Ishikawa (cell line): ENCODE results near the gene CRMP1.

ENCODE experiments used
- CEBPB ChIP-seq: IDR thresholded peaks from 2 replicates; pipeline ENCODE4 v1.6.1; 2012
- EGR1 ChIP-seq: IDR thresholded peaks from 2 replicates; pipeline ENCODE4 v1.6.1; 2012
- EP300 ChIP-seq: IDR thresholded peaks from 2 replicates; pipeline ENCODE4 v1.6.1; 2012; ENCODE audit warnings: borderline replicate concordance
- FOXM1 ChIP-seq: IDR thresholded peaks from 2 replicates; pipeline ENCODE4 v1.6.1; 2012; ENCODE audit warnings: low read depth, borderline replicate concordance
- RAD21 ChIP-seq: IDR thresholded peaks from 2 replicates; pipeline ENCODE4 v1.6.1; 2012; ENCODE audit warnings: low read depth
- TAF1 ChIP-seq: IDR thresholded peaks from 2 replicates; pipeline ENCODE4 v1.6.1; 2012; ENCODE audit warnings: low read depth, mild to moderate bottlenecking
- TCF12 ChIP-seq: IDR thresholded peaks from 2 replicates; pipeline ENCODE4 v1.6.1; 2012; ENCODE audit warnings: low read depth
- TEAD4 ChIP-seq: IDR thresholded peaks from 2 replicates; pipeline ENCODE4 v1.6.1; 2012
- YY1 ChIP-seq: IDR thresholded peaks from 2 replicates; pipeline ENCODE4 v1.6.1; 2012; ENCODE audit warnings: low read depth
- TF ChIP-seq, protein P1 (sequence below): IDR thresholded peaks from 2 replicates; pipeline ENCODE4 v1.6.1; 2012

DNA sequence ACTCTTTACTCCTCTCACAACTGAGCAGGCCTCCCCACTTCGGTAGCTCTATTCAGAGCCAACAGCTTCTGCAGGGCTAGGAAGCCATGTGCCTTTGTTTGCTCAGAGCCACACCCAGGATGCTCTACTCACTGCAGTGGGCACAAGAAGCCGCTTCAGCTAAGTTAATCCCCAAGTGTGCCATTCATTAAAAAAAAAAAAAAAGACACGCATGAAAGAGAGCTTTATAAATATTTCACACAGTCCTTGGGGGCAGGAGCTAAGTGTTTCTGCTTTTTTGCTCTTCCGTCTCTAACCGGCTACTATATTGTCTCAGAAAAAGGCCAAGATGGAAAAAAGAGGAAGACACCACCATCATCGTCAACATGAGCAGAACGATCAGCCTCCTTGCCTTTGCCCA, 8.1 kb downstream of the CRMP1 start:
- no peak for TF ChIP-seq TCF12
- no peak for TF ChIP-seq TAF1
- TF ChIP-seq FOXM1, result no peak
- no peak for TF ChIP-seq EP300
- TF ChIP-seq EGR1, result no peak
- no peak for TF ChIP-seq CEBPB
- no peak for TF ChIP-seq RAD21
- TF ChIP-seq TEAD4, result no peak
- TF ChIP-seq, protein P1, sequence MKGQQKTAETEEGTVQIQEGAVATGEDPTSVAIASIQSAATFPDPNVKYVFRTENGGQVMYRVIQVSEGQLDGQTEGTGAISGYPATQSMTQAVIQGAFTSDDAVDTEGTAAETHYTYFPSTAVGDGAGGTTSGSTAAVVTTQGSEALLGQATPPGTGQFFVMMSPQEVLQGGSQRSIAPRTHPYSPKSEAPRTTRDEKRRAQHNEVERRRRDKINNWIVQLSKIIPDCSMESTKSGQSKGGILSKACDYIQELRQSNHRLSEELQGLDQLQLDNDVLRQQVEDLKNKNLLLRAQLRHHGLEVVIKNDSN, result no peak
- no peak for TF ChIP-seq YY1
